Measurements from ENCODE around the gene NGFR. TPM values are rescaled to one million over a fixed set of nuclear protein-coding genes. Genes with fewer than 3 reads are reported as not detected.

Gene NGFR
- polyA plus RNA-seq, 1 experiment, result not detected

- H3K9me3 ChIP-seq (ENCODE audit: control insufficient read depth, insufficient read depth, low read length), result no peaks in the 10 kb centered on the region; the same call in 1 of the 2 replicates
- no peak for DNase-seq (ENCODE audit: low read depth, low spot score)
- no peak overlapping the region for H3K27ac ChIP-seq (ENCODE audit: low read depth, low read length)
- TF ChIP-seq CTCF (IDR thresholded peaks at IDR 0.05; ENCODE audit: low read depth, low read length), result no peak
- ChIA-PET CTCF (interaction anchor here (0.6 to 1.8 kb wide), 4 partner anchors 10 to 139 kb away, joined by 3 to 8 read pairs (median 3); no protein-coding TSS in a partner anchor), POLR2A (no interaction called here)
- H3K4me3 ChIP-seq (ENCODE audit: low read depth, low read length), result no peak overlapping the region
- peaks cover 36% of the 10 kb centered on the region for H3K27me3 ChIP-seq (ENCODE audit: control insufficient read depth, insufficient read depth, low read length)
Measured at GRCh38 chr17:49546546-49547535, 51.7 kb downstream of the NGFR start.

- DNase-seq (ENCODE audit: low read depth, low spot score), result no peak
- TF ChIP-seq CTCF (IDR thresholded peaks at IDR 0.05; ENCODE audit: low read depth, low read length), result no peak
- Histone ChIP-seq H3K4me3 (ENCODE audit: low read depth, low read length) (no peak overlapping the region), H3K27ac (ENCODE audit: low read depth, low read length) (no peak overlapping the region), H3K27me3 (ENCODE audit: control insufficient read depth, insufficient read depth, low read length) (peaks cover 35% of the 10 kb centered on the region), H3K9me3 (ENCODE audit: control insufficient read depth, insufficient read depth, low read length) (no peaks in the 10 kb centered on the region; the same call in 1 of the 2 replicates)
- CTCF ChIA-PET, result interaction anchor here (0.6 to 1.8 kb wide), 4 partner anchors 9 to 139 kb away, joined by 3 to 8 read pairs (median 3); no protein-coding TSS in a partner anchor
- POLR2A ChIA-PET, result no interaction called here
Measured at GRCh38 chr17:49547566-49547965, 52.5 kb downstream of the NGFR start.

GRCh38 chr17:49548051-49548505 lies 53.0 kb downstream of the NGFR start:
- no peaks in the 10 kb centered on the region; the same call in 1 of the 2 replicates for H3K9me3 ChIP-seq (ENCODE audit: control insufficient read depth, insufficient read depth, low read length)
- H3K27me3 ChIP-seq (ENCODE audit: control insufficient read depth, insufficient read depth, low read length), result peaks cover 35% of the 10 kb centered on the region
- POLR2A ChIA-PET, result no interaction called here
- CTCF ChIA-PET, result interaction anchor here (0.6 to 1.1 kb wide), 4 partner anchors 10 to 140 kb away, joined by 3 to 5 read pairs (median 3); no protein-coding TSS in a partner anchor
- no peak overlapping the region for H3K4me3 ChIP-seq (ENCODE audit: low read depth, low read length)
- TF ChIP-seq CTCF (IDR thresholded peaks at IDR 0.05; ENCODE audit: low read depth, low read length), result no peak
- no peak for DNase-seq (ENCODE audit: low read depth, low spot score)
- H3K27ac ChIP-seq (ENCODE audit: low read depth, low read length), result no peak overlapping the region

- ChIA-PET CTCF (interaction anchor here (1.1 kb wide), 1 partner anchor 112 kb away, joined by 5 read pairs; no protein-coding TSS in a partner anchor), POLR2A (no interaction called here)
- TF ChIP-seq CTCF (IDR thresholded peaks at IDR 0.05; ENCODE audit: low read depth, low read length), result peak; percentile 63
- Histone ChIP-seq H3K27ac (ENCODE audit: low read depth, low read length) (no peak overlapping the region), H3K9me3 (ENCODE audit: control insufficient read depth, insufficient read depth, low read length) (no peaks in the 10 kb centered on the region; the same call in 1 of the 2 replicates), H3K4me3 (ENCODE audit: low read depth, low read length) (no peak overlapping the region), H3K27me3 (ENCODE audit: control insufficient read depth, insufficient read depth, low read length) (peaks cover 31% of the 10 kb centered on the region)
- no peak for DNase-seq (ENCODE audit: low read depth, low spot score)
Measured at GRCh38 chr17:49548506-49549310, 53.6 kb downstream of the NGFR start.
